Keratinocyte (primary cell): Measurements from ENCODE around the gene MAD1L1. TPM values are rescaled to one million over a fixed set of nuclear protein-coding genes. Genes with fewer than 3 reads are reported as not detected.

Experiments used
- DNase-seq: peaks from one replicate; pipeline ENCODE4 v3.0.0-alpha.2; 2011; ENCODE audit warnings: low read depth, missing footprints, low spot score
- FAIRE-seq: peaks from 2 replicates; lab custom pipeline; 2011; peaks lifted over from hg19 to GRCh38; lab: Jason Lieb, UNC
- H2AFZ ChIP-seq: 2 replicates; pipeline ENCODE4 v1.6.0; 2012; ENCODE audit warnings: low read length, control low read depth, inconsistent platforms; ENCODE audit not compliant: control insufficient read depth
- H3K27ac ChIP-seq: 2 replicates; pipeline ENCODE4 v1.5.1; 2011; ENCODE audit warnings: low read length; ENCODE audit not compliant: control insufficient read depth, insufficient read depth
- H3K27me3 ChIP-seq: 3 replicates; pipeline ENCODE4 v1.6.0; 2011; ENCODE audit warnings: low read length; ENCODE audit not compliant: control insufficient read depth, insufficient read depth; ENCODE audit errors: extremely low read depth
- H3K36me3 ChIP-seq, 2 experiments: 2 replicates in 1 of 2; 3 replicates in 1 of 2; pipeline ENCODE4 v1.5.1; 2011; ENCODE audit warnings: low read length in 2 of 2, mild to moderate bottlenecking in 1 of 2; ENCODE audit not compliant: control insufficient read depth in 2 of 2, insufficient read depth in 2 of 2; ENCODE audit errors: extremely low read depth in 1 of 2
- H3K4me1 ChIP-seq: 3 replicates; pipeline ENCODE4 v1.5.1; 2011; ENCODE audit warnings: low read length; ENCODE audit not compliant: control insufficient read depth, insufficient read depth; ENCODE audit errors: extremely low read depth
- H3K4me2 ChIP-seq: 3 replicates; pipeline ENCODE4 v1.6.0; 2011; ENCODE audit warnings: low read depth, low read length; ENCODE audit not compliant: control insufficient read depth, insufficient read depth; ENCODE audit errors: extremely low read depth
- H3K4me3 ChIP-seq, 3 experiments: fragments of 200-600 bp in 1 of 3; sonication (generic) in 1 of 3; 2 replicates in 2 of 3; 3 replicates in 1 of 3; pipeline ENCODE4 v1.5.1; 2011 to 2016; ENCODE audit warnings: low read length in 3 of 3, mild to moderate bottlenecking in 3 of 3, control low read depth in 2 of 3, inconsistent platforms in 1 of 3, low read depth in 1 of 3, mixed read lengths in 1 of 3, mixed run types in 1 of 3, moderate library complexity in 1 of 3; ENCODE audit not compliant: control insufficient read depth in 2 of 3, insufficient read depth in 2 of 3; ENCODE audit errors: extremely low read depth in 1 of 3
- H3K79me2 ChIP-seq: 2 replicates; pipeline ENCODE4 v1.6.0; 2012; ENCODE audit warnings: low read length; ENCODE audit not compliant: control insufficient read depth, insufficient read depth
- H3K9ac ChIP-seq: 3 replicates; pipeline ENCODE4 v1.6.0; 2011; ENCODE audit warnings: low read length; ENCODE audit not compliant: control insufficient read depth, insufficient read depth; ENCODE audit errors: extremely low read depth
- H3K9me1 ChIP-seq: 3 replicates; pipeline ENCODE4 v1.6.0; 2011; ENCODE audit warnings: low read length; ENCODE audit not compliant: control insufficient read depth, insufficient read depth; ENCODE audit errors: extremely low read depth
- H3K9me3 ChIP-seq: 2 replicates; pipeline ENCODE4 v1.5.1; 2012; ENCODE audit warnings: low read depth, low read length; ENCODE audit not compliant: control insufficient read depth
- H4K20me1 ChIP-seq: 3 replicates; pipeline ENCODE4 v1.6.0; 2011; ENCODE audit warnings: low read length; ENCODE audit not compliant: control insufficient read depth, insufficient read depth; ENCODE audit errors: extremely low read depth
- CTCF ChIP-seq, 3 experiments: IDR thresholded peaks in 1 of 3; conservative IDR thresholded peaks in 1 of 3; optimal IDR thresholded peaks in 1 of 3; 2 replicates in 2 of 3; 3 replicates in 1 of 3; pipeline versions ENCODE3 to v1.5.1; 2011; ENCODE audit warnings: low read length in 3 of 3, mild to moderate bottlenecking in 3 of 3, moderate library complexity in 2 of 3, control low read depth in 1 of 3, inconsistent platforms in 1 of 3; ENCODE audit not compliant: insufficient read depth in 2 of 3; ENCODE audit errors: extremely low read depth in 1 of 3
- EZH2 ChIP-seq: IDR thresholded peaks from one replicate; pipeline ENCODE4 v1.6.1; 2012; ENCODE audit warnings: inconsistent platforms, mild to moderate bottlenecking, low read length, moderate library complexity
- dilution Hi-C: fragments of 300-500 bp; cut with MboI; formaldehyde crosslinking; loops from one replicate; pipeline ENCODE4 v1.7.0; 2020; ENCODE audit warnings: low sequenced_read_pairs; ENCODE audit not compliant: extremely low pct_ligation_motif_present
- polyA plus RNA-seq, 5 experiments: library from polyadenylated mRNA; depleted of rRNA in 3 of 5; stranded (reverse) in 3 of 5; stranded (forward) in 1 of 5; unstranded in 1 of 5; fragments of >200 nt; gene quantifications; 1 replicate in 1 of 5; 2 replicates in 3 of 5; 3 replicates in 1 of 5; pipeline versions ENCODE4 v1.2.1 to v1.2.3, GENCODE V29; 2011 to 2012; ENCODE audit warnings: missing spikeins in 2 of 5, low read depth in 1 of 5, low replicate concordance in 1 of 5

MAD1L1 gene
- polyA plus RNA-seq, 1 donor (not counting 4 experiments of a cell fraction or from before 2014, with no cell fraction given) = 18.0 TPM

GRCh38 chr7:2016021-2016631 lies 216.6 kb downstream of the MAD1L1 start:
- Histone ChIP-seq H3K27me3 (no peaks in the 10 kb centered on the region), H3K4me2 (no peak overlapping the region), H3K4me3 (no peak overlapping the region), H3K4me1 (peaks cover 26% of the 10 kb centered on the region), H3K9ac (no peak overlapping the region), H3K79me2 (no peaks in the 10 kb centered on the region), H4K20me1 (no peaks in the 10 kb centered on the region), H3K36me3 (peaks cover 0 to 4% of the 10 kb centered on the region in 2 experiments), H2AFZ (no peak overlapping the region), H3K9me1 (no peaks in the 10 kb centered on the region), H3K27ac (no peak overlapping the region), H3K9me3 (no peaks in the 10 kb centered on the region)
- DNase-seq (no peak), FAIRE-seq (no peak)
- dilution Hi-C loops = no loop called here
- no peak for TF ChIP-seq EZH2

GRCh38 chr7:2015251-2015871 lies 217.4 kb downstream of the MAD1L1 start:
- no peak for DNase-seq
- H3K4me2 ChIP-seq = no peak overlapping the region
- no peaks in the 10 kb centered on the region for H3K79me2 ChIP-seq
- peak overlapping the region; percentile 14 for H3K9ac ChIP-seq
- dilution Hi-C loops = no loop called here
- no peak overlapping the region for H2AFZ ChIP-seq
- H4K20me1 ChIP-seq = no peaks in the 10 kb centered on the region
- H3K4me3 ChIP-seq = no peak overlapping the region
- H3K36me3 ChIP-seq = peaks cover 0 to 4% of the 10 kb centered on the region in 2 experiments
- TF ChIP-seq EZH2 (no peak), CTCF (optimal IDR thresholded peaks at IDR 0.05 in 1 of 3, IDR thresholded peaks at IDR 0.05 in 1 of 3, conservative IDR thresholded peaks at IDR 0.05 in 1 of 3; ENCODE audit: extremely low read depth in 1 of 3, insufficient read depth in 2 of 3, low read length in 3 of 3) (no peak)
- H3K27ac ChIP-seq = no peak overlapping the region
- H3K9me1 ChIP-seq = no peaks in the 10 kb centered on the region
- H3K9me3 ChIP-seq = no peaks in the 10 kb centered on the region
- no peak for FAIRE-seq
- peaks cover 26% of the 10 kb centered on the region for H3K4me1 ChIP-seq
- H3K27me3 ChIP-seq = no peaks in the 10 kb centered on the region
